Activated CD8-positive, alpha-beta memory T cell treated with anti-CD3 and anti-CD28 coated beads for 24 hours (primary cell): ENCODE measurements around the gene PTPRJ.
"Not testable (repeated sequence)": the region's sequence is repeated elsewhere in the genome, so short reads cannot be mapped to it uniquely, and the experiment has no call there.

ENCODE experiments used
- DNase-seq: peaks from one replicate; pipeline ENCODE4 v3.0.0-alpha.2; 2020

The PTPRJ gene

DNA sequence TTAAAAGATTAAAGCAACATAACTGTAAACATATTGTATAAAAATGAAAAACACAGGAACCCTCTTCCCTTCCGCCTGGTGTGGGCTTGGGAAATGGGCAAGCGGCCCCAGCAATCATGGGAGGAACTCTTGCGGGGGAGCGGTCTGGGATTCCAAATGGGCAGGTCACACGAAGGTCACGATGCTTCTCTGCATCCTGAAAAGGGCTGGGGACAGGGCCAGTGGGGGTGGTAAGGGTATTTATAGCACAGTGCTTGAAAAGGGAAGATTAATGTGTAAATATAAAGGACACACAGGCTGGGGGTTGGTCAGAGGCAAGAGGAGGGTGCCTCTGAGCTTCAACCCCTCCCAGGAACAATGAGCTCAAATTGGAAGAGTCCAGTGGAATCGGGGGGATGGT lies 189.4 kb downstream of the PTPRJ start:
- no peak for DNase-seq

GRCh38 chr11:48170241-48171233 lies 190.2 kb downstream of the PTPRJ start:
- DNase-seq: no peak

GRCh38 chr11:48172818-48173609 lies 192.7 kb downstream of the PTPRJ start:
- peak; percentile 82 for DNase-seq

DNA sequence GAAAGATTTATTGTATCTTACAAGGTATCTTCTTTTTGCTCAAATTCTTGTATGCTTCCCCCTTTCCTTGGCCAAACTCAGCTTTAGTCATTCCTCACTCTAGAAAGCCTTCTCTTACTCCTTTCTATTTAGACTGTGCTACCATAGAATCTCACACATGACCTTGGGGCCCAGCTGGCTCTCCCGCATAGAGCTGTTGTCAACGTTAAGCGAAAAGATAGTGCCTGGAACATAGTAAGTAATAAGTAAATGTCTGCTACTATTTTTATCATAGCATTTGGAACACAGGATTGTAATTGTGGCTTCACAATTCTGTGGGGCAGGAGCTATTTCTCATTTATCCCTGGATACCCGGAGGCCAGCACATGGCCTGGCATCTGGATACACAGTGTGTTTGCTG lies 197.3 kb downstream of the PTPRJ start:
- DNase-seq: no peak

DNA sequence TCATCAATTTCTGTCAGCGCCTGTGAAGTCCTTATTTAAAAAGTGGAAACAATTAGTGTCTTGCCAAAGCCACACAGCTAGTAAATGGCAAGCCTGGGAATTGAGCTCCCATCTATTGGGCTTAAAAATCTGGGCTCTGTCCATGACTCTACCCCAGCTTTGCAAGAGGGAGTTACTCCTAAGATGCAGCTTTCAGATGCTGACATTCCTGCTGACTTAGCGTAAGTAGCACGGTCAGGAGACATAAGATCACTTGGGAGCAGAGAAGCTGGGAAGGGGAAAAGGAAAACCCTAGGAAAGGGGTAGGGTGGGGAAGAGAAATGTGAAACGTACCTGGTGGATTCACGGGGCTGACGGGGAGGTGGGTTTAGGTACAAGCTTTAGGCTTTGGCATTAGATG lies 200.3 kb downstream of the PTPRJ start:
- DNase-seq: no peak

DNA sequence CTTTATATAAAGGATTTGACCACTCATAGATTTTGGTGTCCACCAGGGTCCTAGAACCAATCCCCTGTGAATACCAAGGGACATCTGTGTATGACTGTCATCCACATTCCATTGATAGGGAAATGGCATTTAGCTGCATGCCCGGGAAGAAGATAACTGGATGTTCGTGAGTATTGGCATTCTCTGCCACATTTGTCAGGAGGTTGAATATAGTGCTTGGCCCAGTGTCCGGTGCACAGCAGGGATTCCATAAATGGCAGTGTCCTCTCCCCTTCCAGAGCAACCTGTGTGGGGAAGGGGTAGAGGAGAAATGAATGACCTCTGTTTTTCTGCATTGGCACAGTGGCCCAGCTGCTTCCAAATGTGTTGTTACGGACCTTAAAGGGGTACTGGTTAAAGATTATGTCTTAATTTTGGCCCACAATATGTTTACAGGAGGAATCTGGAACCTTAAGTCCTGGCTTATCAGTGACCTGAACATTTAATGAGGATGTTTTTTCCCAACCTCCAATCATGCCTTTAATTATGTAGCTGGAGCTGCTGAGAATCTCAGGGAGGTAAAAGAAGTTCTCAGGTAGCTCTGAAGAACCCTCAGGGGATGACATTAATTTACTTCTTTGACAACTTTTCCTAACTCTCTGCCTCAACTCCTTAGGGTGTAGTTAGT lies 202.6 kb downstream of the PTPRJ start:
- no peak for DNase-seq

- DNase-seq: no peak
Measured at GRCh38 chr11:48184452-48184851, 204.1 kb downstream of the PTPRJ start.

GRCh38 chr11:48190906-48191654 lies 210.7 kb downstream of the PTPRJ start:
- not testable (repeated sequence) for DNase-seq

DNA sequence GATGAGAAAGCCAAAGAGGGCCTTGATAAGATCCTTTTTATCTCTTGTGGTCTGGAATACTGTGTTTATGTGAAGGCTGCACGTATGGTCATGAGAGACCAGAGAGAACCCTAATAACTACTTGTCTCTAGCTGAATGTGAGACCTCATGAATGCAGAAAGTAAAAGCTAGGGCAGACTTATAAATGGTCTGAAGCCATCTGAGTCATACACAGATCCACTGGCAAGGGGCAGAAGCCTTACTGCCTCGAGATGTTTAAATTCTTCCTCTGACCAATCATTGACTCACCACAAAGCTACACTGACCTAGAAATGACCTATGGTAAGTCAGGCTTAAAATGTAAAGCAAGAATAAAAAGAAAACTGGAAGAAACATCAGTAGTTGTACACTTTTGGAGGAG lies 213.5 kb downstream of the PTPRJ start:
- no peak for DNase-seq

DNA sequence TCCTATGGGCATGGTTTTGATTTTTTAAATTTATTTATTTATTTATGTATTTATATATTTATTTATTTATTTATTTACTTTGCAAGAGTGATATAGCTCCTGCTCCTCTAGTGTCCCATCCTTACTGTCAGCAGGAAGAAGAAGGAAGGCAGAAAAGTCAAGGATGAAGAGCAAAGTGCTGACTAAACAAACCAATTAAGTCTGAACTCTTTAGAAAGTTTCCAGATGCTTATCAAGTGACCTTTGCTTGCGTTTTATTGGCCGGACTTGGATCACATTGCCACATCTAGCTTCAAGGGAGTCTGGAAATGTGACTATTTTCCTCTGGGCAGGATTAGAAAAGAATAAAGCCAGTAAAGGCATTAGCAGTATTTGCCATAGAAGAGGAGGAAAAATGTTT lies 227.5 kb downstream of the PTPRJ start:
- no peak for DNase-seq

DNA sequence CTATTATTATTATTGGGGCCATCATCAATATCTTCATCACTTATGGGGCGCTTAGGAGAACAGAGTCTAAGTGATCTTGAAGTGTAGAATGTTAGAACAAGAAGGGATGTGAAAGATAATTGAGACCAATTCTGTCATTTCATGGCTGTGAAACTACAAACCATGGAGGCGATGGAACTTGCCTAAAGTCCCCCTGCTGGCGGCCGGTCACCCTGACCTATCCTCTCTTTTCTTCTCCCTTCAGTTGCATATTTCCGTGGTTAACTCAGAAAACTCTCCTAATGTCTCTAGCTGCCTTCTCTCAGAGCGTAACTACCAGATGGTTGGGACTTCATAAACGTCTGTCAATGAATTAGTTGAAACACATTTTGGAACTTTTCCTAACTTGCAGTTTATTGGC lies 229.7 kb downstream of the PTPRJ start:
- no peak for DNase-seq

DNA sequence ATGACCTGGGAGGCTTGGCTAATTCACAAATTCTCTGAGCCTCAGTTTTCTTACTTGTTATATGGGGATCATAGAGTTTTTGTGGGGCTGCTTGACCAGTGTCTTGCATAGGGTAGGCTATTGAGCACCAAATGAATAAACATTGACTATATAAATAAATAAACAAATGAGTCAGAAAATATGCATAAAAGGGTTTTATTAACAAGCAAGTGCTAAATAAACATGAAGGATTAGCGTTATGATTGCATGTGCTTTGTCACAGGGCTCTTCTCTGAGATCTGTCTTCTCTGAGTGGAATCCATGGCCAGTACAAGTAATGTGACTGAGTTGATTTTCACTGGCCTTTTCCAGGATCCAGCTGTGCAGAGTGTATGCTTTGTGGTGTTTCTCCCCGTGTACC lies 236.2 kb downstream of the PTPRJ start, which contains the start of gene OR4B1:
Gene OR4B1, plus strand, starts transcription at position 301 of the 400 bp plus-strand sequence. Its CDS starts 0 bp downstream, at position 301.
- DNase-seq: no peak
